LHCN-M2 (cell line): Measurements from ENCODE around the gene APBB1. TPM values are rescaled to one million over a fixed set of nuclear protein-coding genes. Genes with fewer than 3 reads are reported as not detected.

Source experiments
- DNase-seq: peaks from one replicate; pipeline ENCODE4 v3.0.0-alpha.2; 2012; ENCODE audit warnings: low read depth
- total RNA-seq: library from RNA; depleted of rRNA; stranded (reverse); fragments of >200 nt; gene quantifications from 2 replicates; pipeline ENCODE4 v1.2.3, GENCODE V29; 2014; rRNA removed

Gene APBB1
- total RNA-seq, 1 experiment from 2014 or later: 18.3 TPM

DNA sequence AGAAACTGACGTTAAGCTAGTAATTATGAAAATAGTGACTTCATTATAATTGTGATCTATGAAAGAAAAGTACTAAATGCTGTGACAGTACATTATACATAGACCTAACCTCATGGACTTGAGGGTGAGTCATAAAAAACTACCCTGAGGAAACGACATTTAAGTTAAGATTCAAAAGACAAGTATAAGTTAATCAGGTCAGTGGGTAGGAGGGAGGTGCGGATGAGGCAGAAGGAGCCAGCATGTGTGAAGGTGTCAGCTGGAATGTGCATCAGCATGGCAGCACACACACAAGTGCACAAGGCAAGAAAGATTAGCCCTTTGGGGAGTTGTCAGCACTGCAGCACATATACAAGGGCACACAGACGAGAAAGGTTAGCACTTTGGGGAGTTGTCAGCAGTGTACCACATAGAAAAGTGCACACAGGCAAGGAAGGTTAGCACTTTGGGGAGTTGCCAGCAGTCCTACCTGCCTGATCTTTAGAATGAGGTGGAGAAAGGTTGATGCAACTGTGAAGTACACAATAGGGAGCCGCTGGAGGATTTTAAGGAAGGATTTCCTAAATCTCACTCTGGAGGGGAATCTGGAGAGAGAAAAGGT, 67.0 kb downstream of the APBB1 start:
- DNase-seq: no peak

DNA sequence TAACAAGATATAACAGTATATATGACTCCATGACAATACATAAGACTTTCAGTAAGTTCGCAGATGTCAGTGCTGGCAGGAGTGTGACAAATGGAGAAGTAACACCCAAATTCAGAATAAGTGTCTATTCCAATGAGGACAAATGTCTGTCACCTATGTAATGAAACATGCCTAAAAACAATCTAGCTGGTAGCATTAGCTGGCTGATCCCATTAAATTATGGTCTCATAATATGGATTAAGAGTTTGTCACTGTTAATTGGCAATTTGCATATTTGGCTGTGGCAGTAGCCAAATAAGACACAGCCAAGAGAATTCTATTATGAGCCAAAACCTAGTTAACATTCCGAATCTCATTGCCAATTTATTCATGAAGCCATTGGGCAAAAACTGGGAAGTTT, 68.4 kb downstream of the APBB1 start:
- DNase-seq: no peak

DNA sequence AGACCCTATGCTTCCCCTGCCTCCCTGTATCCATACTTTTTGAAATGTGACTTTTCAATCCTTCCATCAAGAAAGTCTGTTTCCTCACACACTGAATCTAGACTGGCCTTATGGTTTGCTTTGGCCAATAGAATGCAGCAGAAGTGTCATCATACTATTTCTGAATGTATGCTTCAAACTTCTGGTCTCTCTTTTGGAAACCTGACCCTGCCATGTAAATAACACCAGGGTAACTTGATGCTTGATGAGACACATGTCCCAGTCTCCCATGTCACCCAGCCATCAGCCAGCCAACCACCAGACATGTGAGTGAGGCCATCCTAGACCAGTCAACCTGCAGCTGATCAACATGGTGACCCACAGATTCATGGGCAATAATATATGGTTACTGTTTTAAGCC, 68.9 kb downstream of the APBB1 start:
- DNase-seq: no peak

DNA sequence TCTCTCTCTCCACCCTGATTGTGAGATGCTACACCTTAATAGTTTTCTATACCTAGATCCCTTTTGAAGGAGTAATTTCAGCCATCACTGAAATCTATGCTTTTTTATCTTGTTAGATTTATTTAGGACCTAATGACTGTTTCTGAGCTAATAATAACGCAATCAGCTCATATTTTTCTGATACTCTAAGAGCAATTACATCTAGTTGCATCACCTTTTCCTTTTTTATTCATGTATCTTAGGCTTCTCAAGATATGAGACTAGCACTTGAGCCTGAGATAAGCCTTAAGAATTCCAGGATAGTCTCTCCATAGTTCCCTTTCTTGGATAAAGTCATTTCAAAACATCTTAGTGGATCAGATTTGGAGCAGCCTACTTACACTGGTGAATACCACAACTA, 73.5 kb downstream of the APBB1 start:
- no peak for DNase-seq

Other genes with a start within 250 kb of the APBB1 start
- not detected in 2 replicates for gene OR52B2, start 248.8 kb downstream of the APBB1 start, total RNA-seq
- gene OR52W1, start 219.9 kb downstream of the APBB1 start, total RNA-seq: not detected in 2 replicates
- gene C11orf42, start 213.5 kb downstream of the APBB1 start, total RNA-seq: not detected in 2 replicates
- gene FHIP1B, start 184.5 kb downstream of the APBB1 start, total RNA-seq: 15.7 and 18.1 TPM in 2 replicates
- gene CNGA4, start 180.0 kb downstream of the APBB1 start, total RNA-seq: not detected in 2 replicates
- not detected in 2 replicates for gene CCKBR, start 159.3 kb downstream of the APBB1 start, total RNA-seq
- gene CAVIN3, start 98.6 kb downstream of the APBB1 start, total RNA-seq: 376 and 433 TPM in 2 replicates
- gene SMPD1, start 28.6 kb downstream of the APBB1 start, total RNA-seq: 71.8 and 75.2 TPM in 2 replicates
- 0.13 TPM in 1 of 2 replicates, not detected in the other for gene HPX, start 21.9 kb upstream of the APBB1 start, total RNA-seq
- 23.7 and 29.4 TPM in 2 replicates for gene TRIM3, start 54.8 kb upstream of the APBB1 start, total RNA-seq
- 66.0 and 66.3 TPM in 2 replicates for gene ARFIP2, start 62.2 kb upstream of the APBB1 start, total RNA-seq
- gene TIMM10B, start 62.4 kb upstream of the APBB1 start, total RNA-seq: 25.4 and 28.8 TPM in 2 replicates
- gene DNHD1, start 78.2 kb upstream of the APBB1 start, total RNA-seq: 1.7 and 2.2 TPM in 2 replicates
- 16.5 and 19.5 TPM in 2 replicates for gene RRP8, start 184.5 kb upstream of the APBB1 start, total RNA-seq
- 210 and 214 TPM in 2 replicates for gene ILK, start 184.7 kb upstream of the APBB1 start, total RNA-seq
- gene TAF10, start 193.1 kb upstream of the APBB1 start, total RNA-seq: 99.9 and 120 TPM in 2 replicates
- gene TPP1, start 200.3 kb upstream of the APBB1 start, total RNA-seq: 22.1 and 36.1 TPM in 2 replicates
- gene DCHS1, start 236.7 kb upstream of the APBB1 start, total RNA-seq: 2.4 and 2.6 TPM in 2 replicates